Left cardiac atrium (tissue), 4 donors: ENCODE results near the gene VPS50. TPM values are rescaled to one million over a fixed set of nuclear protein-coding genes. Genes with fewer than 3 reads are reported as not detected.

ENCODE experiments used
- ATAC-seq, 2 donors: fragments of 200-7000 bp; cut with Tn5 transposase; one replicate each; pipeline ENCODE4 v1.9.1; 2020; ENCODE audit warnings: mild to moderate bottlenecking in 2 of 2, moderate library complexity in 2 of 2
- DNase-seq: peaks from one replicate; pipeline ENCODE4 v3.0.0-alpha.2; 2020
- intact Hi-C, 2 donors: fragments of 100-400 bp; cut with DNase I; formaldehyde crosslinking; loops; one replicate each; pipeline versions ENCODE4 v1.14.1 to v1.15.1; 2022 to 2023
- total RNA-seq, 2 donors: library from RNA; stranded (reverse); fragmentation: NEBNext Ultra II Directional; extraction: Animal tissue kit (Norgen Biotek cat#: 25700); gene quantifications; one replicate each; pipeline ENCODE4 v1.2.1, GENCODE V29; 2021
- donor health status: DM: no; HTN: yes; CAD: no.
- donor health status: DM: no; HTN: yes; CAD: no; lungs with severe emphysema.
- donor health status: DM: yes; HTN: yes; CAD: no.
- donor health status: Dilated cardiomyopathy.

VPS50 gene
- total RNA-seq, 2 donors from 2014 or later = 15.2 to 18.1 TPM

- ATAC-seq = no peak
- DNase-seq = no peak
- intact Hi-C loops = no loop called here
These were observed 146.1 kb downstream of the VPS50 start for GRCh38 chr7:93378131-93378760.

GRCh38 chr7:93382362-93382761 lies 150.2 kb downstream of the VPS50 start:
- ATAC-seq = no peak
- intact Hi-C loops = no loop called here
- no peak for DNase-seq

- ATAC-seq (no peak), DNase-seq (no peak)
- intact Hi-C loops = no loop called here
These were observed 158.5 kb downstream of the VPS50 start for GRCh38 chr7:93390660-93391059.

GRCh38 chr7:93392984-93393383 lies 160.8 kb downstream of the VPS50 start:
- intact Hi-C loops = no loop called here
- ATAC-seq (no peak), DNase-seq (no peak)

GRCh38 chr7:93399642-93400041 lies 167.5 kb downstream of the VPS50 start:
- ATAC-seq (no peak), DNase-seq (no peak)
- intact Hi-C loops = no loop called here

- no peak for DNase-seq
- no peak for ATAC-seq
- intact Hi-C loops = no loop called here
These were observed 170.8 kb downstream of the VPS50 start for GRCh38 chr7:93402944-93403343.

- no peak for ATAC-seq
These were observed 175.1 kb downstream of the VPS50 start for GRCh38 chr7:93407239-93407638.

GRCh38 chr7:93409324-93409723 lies 177.2 kb downstream of the VPS50 start:
- intact Hi-C loops = no loop called here
- ATAC-seq (no peak), DNase-seq (no peak)

More at GRCh38 chr7:93407239-93407638, 175.1 kb downstream of the VPS50 start:
- no peak for DNase-seq
- intact Hi-C loops = no loop called here

Other genes with a start within 250 kb of the VPS50 start
- gene SAMD9, start 114.4 kb upstream of the VPS50 start, total RNA-seq = 1 to 10 TPM; 4.1 to 5.5 TPM
- gene SAMD9L, start 84.0 kb upstream of the VPS50 start, total RNA-seq = 1 to 10 TPM; 5.9 to 9.1 TPM
- gene HEPACAM2, start 5.9 kb upstream of the VPS50 start, total RNA-seq = not detected